GM18508 (cell line): Measurements from ENCODE around the gene FPR1.
"Not testable (repeated sequence)": the region's sequence is repeated elsewhere in the genome, so short reads cannot be mapped to it uniquely, and the experiment has no call there.

Source experiments
- ATAC-seq: cut with Tn5 transposase; IDR thresholded peaks from one replicate; pipeline ENCODE4 v1.9.1; 2021; ENCODE audit warnings: moderate number of reproducible peaks; ENCODE audit not compliant: insufficient read depth, unreplicated experiment

The FPR1 gene

GRCh38 chr19:51738523-51738922, 13.2 kb downstream of the FPR1 start:
- not testable (repeated sequence) for ATAC-seq

GRCh38 chr19:51737924-51738323, 13.8 kb downstream of the FPR1 start:
- ATAC-seq, result no peak

- no peak for ATAC-seq
These were observed 14.3 kb downstream of the FPR1 start for GRCh38 chr19:51737389-51737788.

GRCh38 chr19:51735759-51736449, 15.8 kb downstream of the FPR1 start:
- no peak for ATAC-seq

GRCh38 chr19:51733742-51734522, 17.7 kb downstream of the FPR1 start:
- no peak for ATAC-seq

- no peak for ATAC-seq
These were observed 21.9 kb downstream of the FPR1 start for GRCh38 chr19:51729781-51730180.

GRCh38 chr19:51727349-51727880, 24.3 kb downstream of the FPR1 start:
- ATAC-seq, result no peak

- ATAC-seq, result no peak
These were observed 25.6 kb downstream of the FPR1 start for GRCh38 chr19:51726049-51726448.

GRCh38 chr19:51724543-51724942, 27.1 kb downstream of the FPR1 start:
- ATAC-seq, result no peak

GRCh38 chr19:51722492-51722891, 29.2 kb downstream of the FPR1 start:
- no peak for ATAC-seq

- no peak for ATAC-seq
These were observed 29.8 kb downstream of the FPR1 start for GRCh38 chr19:51721905-51722304.

- no peak for ATAC-seq
These were observed 32.3 kb downstream of the FPR1 start for GRCh38 chr19:51719251-51719988.

- ATAC-seq, result no peak
These were observed 34.8 kb downstream of the FPR1 start for GRCh38 chr19:51716925-51717324.

GRCh38 chr19:51715850-51716249, 35.8 kb downstream of the FPR1 start:
- no peak for ATAC-seq

- ATAC-seq, result no peak
These were observed 36.8 kb downstream of the FPR1 start for GRCh38 chr19:51714848-51715247.

GRCh38 chr19:51713319-51714285, 38.1 kb downstream of the FPR1 start:
- no peak for ATAC-seq

- ATAC-seq, result no peak
These were observed 39.1 kb downstream of the FPR1 start for GRCh38 chr19:51712461-51713081.

GRCh38 chr19:51711702-51712101, 40.0 kb downstream of the FPR1 start:
- no peak for ATAC-seq

- ATAC-seq, result no peak
These were observed 41.5 kb downstream of the FPR1 start for GRCh38 chr19:51710163-51710562.
